Measurements from ENCODE around the gene ELL.

DNA sequence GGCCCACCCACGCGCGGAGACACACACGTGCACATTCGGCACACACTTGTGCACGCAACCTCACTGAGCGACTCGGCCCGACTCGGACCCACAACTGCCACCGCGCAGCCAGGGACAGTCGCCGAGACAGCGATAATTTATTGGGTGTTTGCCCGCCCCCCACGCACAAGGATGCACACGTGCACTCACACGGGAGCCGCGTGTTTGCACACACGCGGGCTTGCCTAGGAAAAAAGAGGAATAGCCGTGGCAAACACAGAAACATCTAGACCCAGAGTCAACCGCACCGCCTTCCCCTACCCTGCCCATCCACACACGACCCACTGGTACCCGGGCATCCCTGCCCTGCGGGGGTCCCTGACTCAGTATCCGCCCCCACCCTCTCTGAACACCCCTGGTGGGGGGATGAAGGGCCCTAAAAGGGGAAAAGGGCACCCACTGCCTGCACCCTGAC, 103.8 kb downstream of the ELL start:
- TF ChIP-seq, protein P1, sequence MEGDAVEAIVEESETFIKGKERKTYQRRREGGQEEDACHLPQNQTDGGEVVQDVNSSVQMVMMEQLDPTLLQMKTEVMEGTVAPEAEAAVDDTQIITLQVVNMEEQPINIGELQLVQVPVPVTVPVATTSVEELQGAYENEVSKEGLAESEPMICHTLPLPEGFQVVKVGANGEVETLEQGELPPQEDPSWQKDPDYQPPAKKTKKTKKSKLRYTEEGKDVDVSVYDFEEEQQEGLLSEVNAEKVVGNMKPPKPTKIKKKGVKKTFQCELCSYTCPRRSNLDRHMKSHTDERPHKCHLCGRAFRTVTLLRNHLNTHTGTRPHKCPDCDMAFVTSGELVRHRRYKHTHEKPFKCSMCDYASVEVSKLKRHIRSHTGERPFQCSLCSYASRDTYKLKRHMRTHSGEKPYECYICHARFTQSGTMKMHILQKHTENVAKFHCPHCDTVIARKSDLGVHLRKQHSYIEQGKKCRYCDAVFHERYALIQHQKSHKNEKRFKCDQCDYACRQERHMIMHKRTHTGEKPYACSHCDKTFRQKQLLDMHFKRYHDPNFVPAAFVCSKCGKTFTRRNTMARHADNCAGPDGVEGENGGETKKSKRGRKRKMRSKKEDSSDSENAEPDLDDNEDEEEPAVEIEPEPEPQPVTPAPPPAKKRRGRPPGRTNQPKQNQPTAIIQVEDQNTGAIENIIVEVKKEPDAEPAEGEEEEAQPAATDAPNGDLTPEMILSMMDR (IDR thresholded peaks at IDR 0.05): no peak
- TF ChIP-seq POLR2AphosphoS5 (IDR thresholded peaks at IDR 0.05): no peak
- no peak for TF ChIP-seq EP300 (IDR thresholded peaks at IDR 0.05)
